Measurements from ENCODE around the gene HYI. TPM values are rescaled to one million over a fixed set of nuclear protein-coding genes. Genes with fewer than 3 reads are reported as not detected.
A peak's percentile ranks its signal among the peaks of the same experiment; 100 is the strongest.

Gene HYI
- total RNA-seq, 1 donor from 2014 or later: 47.8 TPM

DNA sequence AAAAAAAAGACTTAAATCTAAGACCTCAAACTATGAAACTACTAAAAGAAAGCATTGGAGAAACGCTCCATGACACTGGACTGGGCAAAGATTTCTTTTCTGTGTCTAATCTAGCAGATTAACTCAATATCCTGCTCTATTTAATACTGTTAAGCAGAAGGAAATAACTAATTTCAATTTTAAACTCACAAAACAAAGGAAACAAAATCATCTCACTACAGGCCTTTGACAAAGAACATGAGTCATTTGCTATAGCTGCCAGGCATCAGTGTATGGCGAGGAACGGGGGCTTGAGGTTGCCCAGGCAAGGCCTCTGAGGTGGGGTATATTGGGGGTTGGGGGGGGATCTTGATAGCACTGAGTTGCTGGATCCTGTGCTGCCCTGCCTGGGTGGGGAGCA, 43.2 kb downstream of the HYI start:
- H3K4me1 Mint-ChIP-seq (ENCODE audit: unreplicated experiment): peaks cover 9% of the 10 kb centered on the region
- DNase-seq (ENCODE audit: low spot score): no peak
- H3K27ac Mint-ChIP-seq (ENCODE audit: unreplicated experiment): no peak overlapping the region
- TF ChIP-seq, protein P1, sequence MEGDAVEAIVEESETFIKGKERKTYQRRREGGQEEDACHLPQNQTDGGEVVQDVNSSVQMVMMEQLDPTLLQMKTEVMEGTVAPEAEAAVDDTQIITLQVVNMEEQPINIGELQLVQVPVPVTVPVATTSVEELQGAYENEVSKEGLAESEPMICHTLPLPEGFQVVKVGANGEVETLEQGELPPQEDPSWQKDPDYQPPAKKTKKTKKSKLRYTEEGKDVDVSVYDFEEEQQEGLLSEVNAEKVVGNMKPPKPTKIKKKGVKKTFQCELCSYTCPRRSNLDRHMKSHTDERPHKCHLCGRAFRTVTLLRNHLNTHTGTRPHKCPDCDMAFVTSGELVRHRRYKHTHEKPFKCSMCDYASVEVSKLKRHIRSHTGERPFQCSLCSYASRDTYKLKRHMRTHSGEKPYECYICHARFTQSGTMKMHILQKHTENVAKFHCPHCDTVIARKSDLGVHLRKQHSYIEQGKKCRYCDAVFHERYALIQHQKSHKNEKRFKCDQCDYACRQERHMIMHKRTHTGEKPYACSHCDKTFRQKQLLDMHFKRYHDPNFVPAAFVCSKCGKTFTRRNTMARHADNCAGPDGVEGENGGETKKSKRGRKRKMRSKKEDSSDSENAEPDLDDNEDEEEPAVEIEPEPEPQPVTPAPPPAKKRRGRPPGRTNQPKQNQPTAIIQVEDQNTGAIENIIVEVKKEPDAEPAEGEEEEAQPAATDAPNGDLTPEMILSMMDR (IDR thresholded peaks at IDR 0.05; ENCODE audit: unreplicated experiment): no peak
- peaks cover 6% of the 10 kb centered on the region for H3K27me3 Mint-ChIP-seq (ENCODE audit: unreplicated experiment)
- peaks cover 28% of the 10 kb centered on the region for H3K36me3 Mint-ChIP-seq (ENCODE audit: low read depth, unreplicated experiment)
- no peaks in the 10 kb centered on the region for H3K9me3 Mint-ChIP-seq (ENCODE audit: unreplicated experiment)
- H3K4me3 Mint-ChIP-seq (ENCODE audit: unreplicated experiment): peak overlapping the region; percentile 34

DNA sequence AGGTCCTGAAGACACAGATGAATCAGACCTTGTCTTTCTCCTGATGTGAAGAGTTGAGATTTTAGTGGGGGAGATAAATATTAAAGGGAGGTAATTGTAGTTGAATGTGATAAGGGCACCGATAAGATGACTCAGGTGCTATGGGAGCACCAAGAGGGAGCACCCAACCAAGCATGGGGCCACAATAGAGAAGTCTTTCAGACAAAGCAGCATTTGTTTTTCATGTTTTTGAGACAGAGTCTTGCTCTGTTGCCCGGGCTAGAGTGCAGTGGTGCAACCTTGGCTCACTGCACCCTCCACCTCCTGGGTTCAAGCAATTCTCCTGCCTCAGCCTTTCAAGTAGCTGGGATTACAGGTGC, 47.9 kb downstream of the HYI start:
- Mint-ChIP-seq H3K36me3 (ENCODE audit: low read depth, unreplicated experiment) (peaks cover 22% of the 10 kb centered on the region), H3K4me3 (ENCODE audit: unreplicated experiment) (no peak overlapping the region), H3K4me1 (ENCODE audit: unreplicated experiment) (peaks cover 8% of the 10 kb centered on the region), H3K27me3 (ENCODE audit: unreplicated experiment) (peaks cover 1% of the 10 kb centered on the region), H3K27ac (ENCODE audit: unreplicated experiment) (no peak overlapping the region), H3K9me3 (ENCODE audit: unreplicated experiment) (no peaks in the 10 kb centered on the region)
- TF ChIP-seq, protein P1 (IDR thresholded peaks at IDR 0.05; ENCODE audit: unreplicated experiment): no peak
- DNase-seq (ENCODE audit: low spot score): no peak

DNA sequence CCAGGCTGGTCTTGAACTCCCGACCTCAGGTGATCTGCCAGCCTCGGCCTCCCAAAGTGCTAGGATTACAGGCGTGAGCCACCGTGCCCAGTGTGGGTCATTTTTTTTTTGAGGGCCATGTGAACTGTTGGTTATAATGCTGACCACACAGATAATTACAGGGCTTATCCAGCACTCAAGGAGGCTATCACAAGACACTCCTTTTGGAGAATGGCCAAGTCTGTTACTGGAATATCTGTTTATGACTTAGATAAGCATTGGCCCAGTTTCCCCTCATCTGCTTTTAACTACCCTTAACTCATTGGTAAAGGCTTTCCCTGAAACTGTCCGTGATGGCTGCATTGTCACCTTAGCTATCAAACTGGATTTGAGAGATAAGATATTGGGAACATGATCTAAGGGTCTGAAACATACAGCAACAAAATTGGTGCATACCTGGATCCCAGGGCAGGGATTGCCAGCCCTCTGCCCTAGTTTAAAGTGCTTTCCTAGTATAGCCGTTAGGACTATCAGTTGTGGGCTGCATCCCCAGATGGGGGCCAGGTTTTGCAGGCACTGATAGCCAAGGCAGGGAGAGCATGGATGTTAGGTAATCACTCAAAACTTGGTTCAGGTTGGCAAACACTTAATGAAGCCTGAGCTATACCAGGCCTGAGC, 48.4 kb downstream of the HYI start:
- H3K27me3 Mint-ChIP-seq (ENCODE audit: unreplicated experiment): peaks cover 1% of the 10 kb centered on the region
- no peak for DNase-seq (ENCODE audit: low spot score)
- peaks cover 19% of the 10 kb centered on the region for H3K36me3 Mint-ChIP-seq (ENCODE audit: low read depth, unreplicated experiment)
- no peak overlapping the region for H3K27ac Mint-ChIP-seq (ENCODE audit: unreplicated experiment)
- no peak overlapping the region for H3K4me3 Mint-ChIP-seq (ENCODE audit: unreplicated experiment)
- no peaks in the 10 kb centered on the region for H3K9me3 Mint-ChIP-seq (ENCODE audit: unreplicated experiment)
- peaks cover 8% of the 10 kb centered on the region for H3K4me1 Mint-ChIP-seq (ENCODE audit: unreplicated experiment)
- TF ChIP-seq, protein P1 (IDR thresholded peaks at IDR 0.05; ENCODE audit: unreplicated experiment): no peak

DNA sequence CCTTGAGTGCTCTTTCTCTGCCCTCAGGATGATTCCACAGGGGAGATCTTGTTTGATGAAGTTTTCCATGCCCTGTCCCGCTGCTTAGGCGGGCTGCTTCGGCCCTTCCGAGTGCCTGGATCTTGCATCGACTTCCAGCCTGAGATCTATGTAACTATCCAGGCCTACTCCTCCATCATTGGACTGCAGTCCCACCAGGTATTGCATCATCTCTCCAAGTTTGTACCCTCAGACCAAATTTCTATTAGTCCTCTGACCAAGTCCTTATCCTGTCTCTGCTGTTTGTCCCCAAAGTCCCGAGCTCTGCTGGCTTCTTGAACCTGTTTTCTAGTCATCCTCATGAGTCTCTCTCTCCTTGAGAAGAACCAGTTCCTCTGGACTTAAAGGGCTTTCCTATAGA, 49.4 kb downstream of the HYI start:
- no peak for DNase-seq (ENCODE audit: low spot score)
- Mint-ChIP-seq H3K9me3 (ENCODE audit: unreplicated experiment) (no peaks in the 10 kb centered on the region), H3K27me3 (ENCODE audit: unreplicated experiment) (no peaks in the 10 kb centered on the region), H3K27ac (ENCODE audit: unreplicated experiment) (no peak overlapping the region), H3K4me3 (ENCODE audit: unreplicated experiment) (peak overlapping the region; percentile 11), H3K4me1 (ENCODE audit: unreplicated experiment) (peaks cover 8% of the 10 kb centered on the region), H3K36me3 (ENCODE audit: low read depth, unreplicated experiment) (peaks cover 19% of the 10 kb centered on the region)
- TF ChIP-seq, protein P1 (IDR thresholded peaks at IDR 0.05; ENCODE audit: unreplicated experiment): no peak

DNA sequence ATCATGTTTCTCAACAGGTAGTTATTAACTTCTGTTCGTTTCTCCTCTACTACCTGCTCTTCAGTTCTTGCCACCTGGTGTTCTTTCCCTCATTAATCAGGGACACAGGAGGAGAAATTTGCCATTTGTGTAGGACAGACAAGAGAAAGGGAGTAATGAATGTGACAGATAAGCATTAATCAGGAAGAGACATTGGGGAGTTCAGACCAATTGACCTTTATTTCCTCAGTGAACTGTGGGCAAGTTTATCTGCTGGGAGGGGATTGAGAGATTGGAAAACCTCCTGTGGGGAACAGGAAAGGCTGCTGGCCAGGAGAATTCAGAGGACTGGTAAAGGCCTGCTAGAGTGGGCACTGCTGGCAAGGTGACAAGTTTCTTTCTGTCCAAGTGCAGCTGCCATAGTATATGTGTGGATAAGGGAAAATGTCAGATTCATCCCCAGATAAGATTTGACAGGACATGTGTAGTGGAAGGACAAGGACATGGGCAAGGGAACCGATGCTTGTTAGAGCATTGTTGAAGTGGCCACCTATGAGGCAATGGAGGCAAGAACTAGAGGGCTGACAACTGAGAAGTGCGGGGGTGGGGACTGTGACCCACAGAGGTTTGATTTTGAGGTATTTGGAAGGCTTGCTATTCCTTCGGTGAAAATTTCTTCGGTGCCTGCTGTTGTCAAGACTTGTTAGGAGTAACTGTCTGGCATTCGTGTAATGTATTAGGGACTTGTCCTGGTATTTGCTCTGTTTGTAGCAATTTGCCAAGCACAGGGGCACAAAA, 51.5 kb downstream of the HYI start:
- Mint-ChIP-seq H3K27me3 (ENCODE audit: unreplicated experiment) (no peaks in the 10 kb centered on the region), H3K4me3 (ENCODE audit: unreplicated experiment) (no peak overlapping the region), H3K4me1 (ENCODE audit: unreplicated experiment) (peaks cover 8% of the 10 kb centered on the region), H3K36me3 (ENCODE audit: low read depth, unreplicated experiment) (peaks cover 23% of the 10 kb centered on the region), H3K9me3 (ENCODE audit: unreplicated experiment) (no peaks in the 10 kb centered on the region), H3K27ac (ENCODE audit: unreplicated experiment) (no peak overlapping the region)
- TF ChIP-seq, protein P1 (IDR thresholded peaks at IDR 0.05; ENCODE audit: unreplicated experiment): no peak
- DNase-seq (ENCODE audit: low spot score): no peak

Data from endothelial cell (in vitro differentiated cells).